Mucosa of descending colon (tissue), 3 donors: ENCODE results near the gene LRP1. TPM values are rescaled to one million over a fixed set of nuclear protein-coding genes. Genes with fewer than 3 reads are reported as not detected.

Experiments used
- ATAC-seq: fragments of 200-7000 bp; cut with Tn5 transposase; one replicate; pipeline ENCODE4 v1.9.1; 2020; ENCODE audit warnings: mild to moderate bottlenecking, moderate library complexity
- DNase-seq, 3 donors: peaks; one replicate each; pipeline ENCODE4 v3.0.0-alpha.2; 2020
- H3K36me3 ChIP-seq: fragments of 200-600 bp; one replicate; pipeline ENCODE4 v1.8.0; 2021; ENCODE audit warnings: low read depth, mild to moderate bottlenecking
- H3K4me1 ChIP-seq: fragments of 200-600 bp; one replicate; pipeline ENCODE4 v1.8.0; 2021; ENCODE audit warnings: low read depth, mild to moderate bottlenecking
- H3K4me3 ChIP-seq: fragments of 200-600 bp; one replicate; pipeline ENCODE4 v1.8.0; 2021; ENCODE audit warnings: mild to moderate bottlenecking
- H3K9me3 ChIP-seq: fragments of 200-600 bp; one replicate; pipeline ENCODE4 v1.8.0; 2021; ENCODE audit warnings: mild to moderate bottlenecking
- intact Hi-C, 2 donors: fragments of 100-400 bp; cut with DNase I in 1 of 2; cut with micrococcal nuclease in 1 of 2; formaldehyde crosslinking; loops; one replicate each; pipeline versions ENCODE4 v1.11.0 to v1.11.1; 2022; cut with DNase I, micrococcal nuclease
- total RNA-seq, 3 donors: library from RNA; stranded (reverse); fragmentation: NEBNext Ultra II Directional in 2 of 3; extraction: Animal tissue kit (Norgen Biotek cat#: 25700) in 2 of 3; gene quantifications; one replicate each; pipeline versions ENCODE4 v1.2.1 to v1.2.4, GENCODE V29; 2021 to 2023
- TF ChIP-seq, protein P1 (sequence below): fragments of 200-600 bp; IDR thresholded peaks from one replicate; pipeline ENCODE4 v1.8.0; 2022; ENCODE audit warnings: antibody characterized with exemption, mild to moderate bottlenecking
- donor health status: DM: no; HTN: no; CAD: no; lungs with moderate emphysema.
- donor health status: DM: no; HTN: no; CAD: no.
- donor health status: DM: no; HTN: yes; CAD: no.

The LRP1 gene
- total RNA-seq, 3 donors from 2014 or later = 128 to 223 (median 148) TPM

DNA sequence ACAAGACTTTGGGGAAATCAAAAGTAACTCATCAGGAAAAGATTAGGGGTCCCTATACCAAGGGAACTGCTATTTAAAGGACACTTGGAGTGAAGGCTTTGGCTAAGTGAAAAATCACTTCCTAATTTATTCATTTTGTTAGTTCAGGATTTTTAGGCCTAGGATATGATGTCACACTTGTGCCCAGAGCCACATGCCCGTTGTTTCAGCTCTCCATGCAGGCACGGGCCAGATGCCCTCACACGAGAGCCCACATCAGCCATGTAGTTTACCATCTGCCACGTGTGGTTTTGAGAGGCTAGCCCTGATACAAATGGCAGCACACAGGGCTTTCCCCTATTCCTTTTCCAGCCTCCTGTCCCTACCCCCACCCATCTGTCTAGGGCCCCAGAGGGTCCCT, 31.0 kb downstream of the LRP1 start:
- TF ChIP-seq, protein P1, sequence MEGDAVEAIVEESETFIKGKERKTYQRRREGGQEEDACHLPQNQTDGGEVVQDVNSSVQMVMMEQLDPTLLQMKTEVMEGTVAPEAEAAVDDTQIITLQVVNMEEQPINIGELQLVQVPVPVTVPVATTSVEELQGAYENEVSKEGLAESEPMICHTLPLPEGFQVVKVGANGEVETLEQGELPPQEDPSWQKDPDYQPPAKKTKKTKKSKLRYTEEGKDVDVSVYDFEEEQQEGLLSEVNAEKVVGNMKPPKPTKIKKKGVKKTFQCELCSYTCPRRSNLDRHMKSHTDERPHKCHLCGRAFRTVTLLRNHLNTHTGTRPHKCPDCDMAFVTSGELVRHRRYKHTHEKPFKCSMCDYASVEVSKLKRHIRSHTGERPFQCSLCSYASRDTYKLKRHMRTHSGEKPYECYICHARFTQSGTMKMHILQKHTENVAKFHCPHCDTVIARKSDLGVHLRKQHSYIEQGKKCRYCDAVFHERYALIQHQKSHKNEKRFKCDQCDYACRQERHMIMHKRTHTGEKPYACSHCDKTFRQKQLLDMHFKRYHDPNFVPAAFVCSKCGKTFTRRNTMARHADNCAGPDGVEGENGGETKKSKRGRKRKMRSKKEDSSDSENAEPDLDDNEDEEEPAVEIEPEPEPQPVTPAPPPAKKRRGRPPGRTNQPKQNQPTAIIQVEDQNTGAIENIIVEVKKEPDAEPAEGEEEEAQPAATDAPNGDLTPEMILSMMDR = no peak
- Histone ChIP-seq H3K4me1 (no peaks in the 10 kb centered on the region), H3K4me3 (no peak overlapping the region), H3K36me3 (peaks cover 7% of the 10 kb centered on the region), H3K9me3 (no peaks in the 10 kb centered on the region)
- intact Hi-C loops = no loop called here
- DNase-seq (no peak), ATAC-seq (no peak)

DNA sequence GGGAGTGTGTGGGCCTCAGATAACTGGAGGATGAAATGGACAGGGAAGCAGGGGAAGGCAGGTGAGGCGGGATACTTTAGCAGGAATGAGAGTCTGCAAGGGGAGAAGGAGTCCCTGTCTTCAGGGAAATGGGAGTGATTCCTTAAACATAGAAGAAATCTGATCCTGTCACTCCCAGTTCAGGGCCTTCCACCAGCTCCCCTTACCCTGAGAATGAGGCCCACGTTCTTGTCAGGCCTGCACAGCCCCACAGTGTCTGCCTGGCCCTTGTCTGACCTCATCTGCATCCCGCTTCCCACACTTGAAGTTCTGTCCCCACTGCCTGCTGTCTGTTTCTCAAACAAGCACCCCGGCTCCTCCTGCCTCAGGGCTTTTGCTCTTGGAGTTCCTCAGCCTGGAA, 31.8 kb downstream of the LRP1 start:
- H3K9me3 ChIP-seq = no peaks in the 10 kb centered on the region
- H3K4me3 ChIP-seq = no peak overlapping the region
- intact Hi-C loops = loop anchor here in 1 of 2 donors (10.0 kb wide), 1 partner anchor 95 kb away; no protein-coding TSS in a partner anchor
- peaks cover 7% of the 10 kb centered on the region for H3K36me3 ChIP-seq
- no peaks in the 10 kb centered on the region for H3K4me1 ChIP-seq
- TF ChIP-seq, protein P1 = no peak
- DNase-seq (no peak), ATAC-seq (no peak)

DNA sequence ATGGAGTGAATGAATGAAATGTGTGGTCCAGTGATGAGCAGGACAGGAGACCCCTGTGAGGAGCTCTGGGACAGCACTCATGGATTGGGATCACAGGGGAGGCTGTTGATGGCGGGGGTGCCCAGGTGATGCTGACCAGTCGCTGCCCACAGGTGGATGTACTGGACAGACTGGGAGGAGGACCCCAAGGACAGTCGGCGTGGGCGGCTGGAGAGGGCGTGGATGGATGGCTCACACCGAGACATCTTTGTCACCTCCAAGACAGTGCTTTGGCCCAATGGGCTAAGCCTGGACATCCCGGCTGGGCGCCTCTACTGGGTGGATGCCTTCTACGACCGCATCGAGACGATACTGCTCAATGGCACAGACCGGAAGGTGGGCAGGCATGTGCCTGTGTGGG, 32.5 kb downstream of the LRP1 start:
- ATAC-seq (no peak), DNase-seq (no peak)
- no peaks in the 10 kb centered on the region for H3K9me3 ChIP-seq
- no peak overlapping the region for H3K4me3 ChIP-seq
- H3K4me1 ChIP-seq = no peaks in the 10 kb centered on the region
- TF ChIP-seq, protein P1 = no peak
- H3K36me3 ChIP-seq = peaks cover 7% of the 10 kb centered on the region
- intact Hi-C loops = loop anchor here in 1 of 2 donors (10.0 kb wide), 1 partner anchor 96 kb away; no protein-coding TSS in a partner anchor

DNA sequence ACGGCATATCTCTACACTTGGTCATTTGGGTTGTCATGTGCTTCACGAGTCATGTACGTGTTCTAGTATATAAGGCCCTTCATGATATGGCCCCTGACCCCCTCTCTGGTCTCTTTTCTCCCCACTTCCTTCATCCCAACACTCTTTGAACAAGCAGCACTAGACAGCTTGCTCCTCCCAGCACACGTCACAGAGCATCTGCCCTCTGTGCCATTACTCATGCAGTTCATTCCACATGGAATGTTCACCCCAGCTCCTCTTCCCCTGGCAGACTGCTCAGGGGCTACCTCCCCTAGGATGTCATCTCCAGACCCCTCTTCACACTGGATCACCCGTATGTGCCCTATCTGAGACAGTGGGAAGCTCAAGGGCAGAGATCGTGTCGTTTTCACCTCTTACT, 33.2 kb downstream of the LRP1 start:
- ATAC-seq (no peak), DNase-seq (no peak)
- intact Hi-C loops = loop anchor here in 1 of 2 donors (10.0 kb wide), 1 partner anchor 97 kb away; no protein-coding TSS in a partner anchor
- TF ChIP-seq, protein P1 = no peak
- H3K36me3 ChIP-seq = peaks cover 2% of the 10 kb centered on the region
- no peaks in the 10 kb centered on the region for H3K4me1 ChIP-seq
- no peaks in the 10 kb centered on the region for H3K9me3 ChIP-seq
- H3K4me3 ChIP-seq = no peak overlapping the region

DNA sequence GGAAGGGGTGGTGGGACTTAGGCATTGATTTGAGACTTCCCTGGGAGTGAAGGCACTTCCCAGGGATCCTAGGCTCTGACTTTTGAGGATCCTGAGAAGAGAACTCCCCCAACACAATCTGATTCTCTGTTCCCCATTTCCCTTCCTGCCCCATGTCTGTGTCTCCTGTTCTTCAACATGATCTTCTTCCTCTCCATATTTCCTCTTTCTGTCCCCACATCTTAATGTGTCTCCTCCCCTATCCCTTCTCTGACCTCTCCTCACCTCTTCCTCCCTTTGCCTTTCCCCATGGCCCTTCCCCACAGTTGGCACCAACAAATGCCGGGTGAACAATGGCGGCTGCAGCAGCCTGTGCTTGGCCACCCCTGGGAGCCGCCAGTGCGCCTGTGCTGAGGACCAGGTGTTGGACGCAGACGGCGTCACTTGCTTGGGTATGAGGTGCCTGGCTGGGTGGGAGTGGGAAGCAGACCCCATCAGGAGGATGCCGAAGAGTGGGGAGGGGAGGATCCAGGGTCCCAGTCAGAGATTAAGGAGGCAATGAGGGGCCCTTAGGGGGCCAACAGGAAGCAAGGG, 34.4 kb downstream of the LRP1 start:
- ATAC-seq = no peak
- DNase-seq = no peak
- H3K36me3 ChIP-seq = no peaks in the 10 kb centered on the region
- intact Hi-C loops = loop anchor here in 1 of 2 donors (10.0 kb wide), 1 partner anchor 98 kb away; no protein-coding TSS in a partner anchor
- TF ChIP-seq, protein P1 = no peak
- H3K4me1 ChIP-seq = no peaks in the 10 kb centered on the region
- no peak overlapping the region for H3K4me3 ChIP-seq
- no peaks in the 10 kb centered on the region for H3K9me3 ChIP-seq
